Osteoblast (primary cell): Measurements from ENCODE around the gene MPPED1. TPM values are rescaled to one million over a fixed set of nuclear protein-coding genes. Genes with fewer than 3 reads are reported as not detected.

Source experiments
- DNase-seq: peaks from one replicate; pipeline ENCODE4 v3.0.0; 2011; ENCODE audit warnings: low spot score, mixed read lengths; ENCODE audit not compliant: insufficient read length; ENCODE audit errors: missing footprints
- H2AFZ ChIP-seq: 2 replicates; pipeline ENCODE4 v1.6.0; 2011; ENCODE audit warnings: mild to moderate bottlenecking, low read length
- H3K27ac ChIP-seq: 2 replicates; pipeline ENCODE4 v1.5.1; 2011; ENCODE audit warnings: mild to moderate bottlenecking, low read depth, low read length, moderate library complexity
- H3K27me3 ChIP-seq: 2 replicates; pipeline ENCODE4 v1.6.0; 2012; ENCODE audit warnings: mild to moderate bottlenecking, control low read depth, inconsistent platforms, low read length, moderate library complexity; ENCODE audit not compliant: insufficient read depth
- H3K36me3 ChIP-seq: 2 replicates; pipeline ENCODE4 v1.5.1; 2011; ENCODE audit warnings: mild to moderate bottlenecking, low read length, control low read depth, moderate library complexity; ENCODE audit not compliant: insufficient read depth
- H3K4me1 ChIP-seq: 2 replicates; pipeline ENCODE4 v1.5.1; 2011; ENCODE audit warnings: mild to moderate bottlenecking, low read length, control low read depth, moderate library complexity; ENCODE audit not compliant: insufficient read depth
- H3K4me2 ChIP-seq: 2 replicates; pipeline ENCODE4 v1.6.0; 2011; ENCODE audit warnings: mild to moderate bottlenecking, low read length; ENCODE audit not compliant: insufficient read depth
- H3K4me3 ChIP-seq: fragments of 200-600 bp; sonication (generic); 3 replicates; pipeline ENCODE4 v1.5.1; 2012; ENCODE audit warnings: mild to moderate bottlenecking, low read length, inconsistent platforms; ENCODE audit not compliant: insufficient read depth
- H3K79me2 ChIP-seq: 2 replicates; pipeline ENCODE4 v1.6.0; 2012; ENCODE audit warnings: mild to moderate bottlenecking, low read length, control low read depth, inconsistent platforms; ENCODE audit not compliant: insufficient read depth
- H3K9me3 ChIP-seq: 2 replicates; pipeline ENCODE4 v1.5.1; 2011; ENCODE audit warnings: low read depth, low read length, control low read depth
- H4K20me1 ChIP-seq: 2 replicates; pipeline ENCODE4 v1.6.0; 2012; ENCODE audit warnings: mild to moderate bottlenecking, low read length, control low read depth; ENCODE audit not compliant: insufficient read depth
- CTCF ChIP-seq: IDR thresholded peaks from 2 replicates; pipeline ENCODE4 v1.5.1; 2011; ENCODE audit warnings: mild to moderate bottlenecking, low read depth, low read length, moderate library complexity; ENCODE audit errors: extremely low read depth
- total RNA-seq: library from RNA; depleted of rRNA; stranded (reverse); fragments of >200 nt; gene quantifications from 2 replicates; pipeline ENCODE4 v1.2.3, GENCODE V29; 2012

MPPED1 gene
- total RNA-seq, 1 donor = not detected

- Histone ChIP-seq H3K27ac (no peak overlapping the region), H3K4me3 (no peak overlapping the region), H3K4me1 (no peaks in the 10 kb centered on the region), H3K27me3 (no peaks in the 10 kb centered on the region), H3K4me2 (no peak overlapping the region), H3K9me3 (no peaks in the 10 kb centered on the region), H3K79me2 (no peaks in the 10 kb centered on the region), H2AFZ (no peak overlapping the region), H4K20me1 (no peaks in the 10 kb centered on the region), H3K36me3 (no peaks in the 10 kb centered on the region)
- peak; percentile 73 for DNase-seq
- no peak for TF ChIP-seq CTCF
Measured at GRCh38 chr22:43487311-43488030, 75.7 kb downstream of the MPPED1 start.

- DNase-seq = peak; percentile 49
- Histone ChIP-seq H2AFZ (no peak overlapping the region), H3K36me3 (no peaks in the 10 kb centered on the region), H3K79me2 (no peaks in the 10 kb centered on the region), H4K20me1 (no peaks in the 10 kb centered on the region), H3K9me3 (no peaks in the 10 kb centered on the region), H3K27me3 (no peaks in the 10 kb centered on the region), H3K4me1 (no peaks in the 10 kb centered on the region), H3K4me2 (no peak overlapping the region), H3K4me3 (no peak overlapping the region), H3K27ac (no peak overlapping the region)
- no peak for TF ChIP-seq CTCF
Measured at GRCh38 chr22:43488031-43488866, 76.4 kb downstream of the MPPED1 start.

GRCh38 chr22:43488937-43489336, 77.1 kb downstream of the MPPED1 start:
- Histone ChIP-seq H3K27ac (no peak overlapping the region), H3K9me3 (no peaks in the 10 kb centered on the region), H3K4me2 (no peak overlapping the region), H3K36me3 (no peaks in the 10 kb centered on the region), H3K79me2 (no peaks in the 10 kb centered on the region), H3K27me3 (no peaks in the 10 kb centered on the region), H3K4me3 (no peak overlapping the region), H4K20me1 (no peaks in the 10 kb centered on the region), H2AFZ (no peak overlapping the region), H3K4me1 (no peaks in the 10 kb centered on the region)
- no peak for DNase-seq
- TF ChIP-seq CTCF = no peak

- no peak overlapping the region for H2AFZ ChIP-seq
- H3K4me1 ChIP-seq = no peaks in the 10 kb centered on the region
- H3K27ac ChIP-seq = no peak overlapping the region
- no peak overlapping the region for H3K4me3 ChIP-seq
- H3K36me3 ChIP-seq = no peaks in the 10 kb centered on the region
- peak; percentile 66 for DNase-seq
- H4K20me1 ChIP-seq = no peaks in the 10 kb centered on the region
- no peaks in the 10 kb centered on the region for H3K27me3 ChIP-seq
- no peaks in the 10 kb centered on the region for H3K79me2 ChIP-seq
- no peaks in the 10 kb centered on the region for H3K9me3 ChIP-seq
- no peak overlapping the region for H3K4me2 ChIP-seq
- no peak for TF ChIP-seq CTCF
Measured at GRCh38 chr22:43490311-43490710, 78.5 kb downstream of the MPPED1 start.
